NOMO-1 treated with DMSO at 0.1 percent for 48 hours (cell line): Measurements from ENCODE around the gene XPNPEP1.

Experiments used
- DNase-seq: peaks from one replicate; lab custom pipeline; 2025; ENCODE audit not compliant: unreplicated experiment; lab: John Stamatoyannopoulos, UW

Gene XPNPEP1

GRCh38 chr10:109895095-109895818, 28.1 kb downstream of the XPNPEP1 start:
- DNase-seq, result no peak

GRCh38 chr10:109894516-109894915, 28.8 kb downstream of the XPNPEP1 start:
- DNase-seq, result peak; percentile 34

- no peak for DNase-seq
Observed at GRCh38 chr10:109893386-109893785, 29.9 kb downstream of the XPNPEP1 start.

- no peak for DNase-seq
Observed at GRCh38 chr10:109892931-109893330, 30.4 kb downstream of the XPNPEP1 start.

GRCh38 chr10:109892117-109892516, 31.2 kb downstream of the XPNPEP1 start:
- no peak for DNase-seq

- DNase-seq, result no peak
Observed at GRCh38 chr10:109891105-109891504, 32.2 kb downstream of the XPNPEP1 start.

GRCh38 chr10:109889867-109890266, 33.4 kb downstream of the XPNPEP1 start:
- DNase-seq, result no peak

GRCh38 chr10:109887776-109888175, 35.5 kb downstream of the XPNPEP1 start:
- DNase-seq, result no peak

- no peak for DNase-seq
Observed at GRCh38 chr10:109887243-109887642, 36.1 kb downstream of the XPNPEP1 start.

GRCh38 chr10:109886781-109887140, 36.5 kb downstream of the XPNPEP1 start:
- no peak for DNase-seq

- DNase-seq, result peak; percentile 79
Observed at GRCh38 chr10:109886037-109886780, 37.1 kb downstream of the XPNPEP1 start.

- peak; percentile 80 for DNase-seq
Observed at GRCh38 chr10:109883859-109884771, 39.2 kb downstream of the XPNPEP1 start.

- no peak for DNase-seq
Observed at GRCh38 chr10:109882251-109883057, 40.9 kb downstream of the XPNPEP1 start.

- no peak for DNase-seq
Observed at GRCh38 chr10:109881769-109882057, 41.6 kb downstream of the XPNPEP1 start.

- DNase-seq, result no peak
Observed at GRCh38 chr10:109880886-109881768, 42.2 kb downstream of the XPNPEP1 start.

- no peak for DNase-seq
Observed at GRCh38 chr10:109877546-109877945, 45.8 kb downstream of the XPNPEP1 start.

GRCh38 chr10:109875828-109876821, 47.2 kb downstream of the XPNPEP1 start:
- no peak for DNase-seq

- no peak for DNase-seq
Observed at GRCh38 chr10:109875151-109875568, 48.2 kb downstream of the XPNPEP1 start.

GRCh38 chr10:109871476-109871875, 51.8 kb downstream of the XPNPEP1 start:
- DNase-seq, result no peak
